CD14-positive monocyte (primary cell): ENCODE results near the gene PIGR. TPM values are rescaled to one million over a fixed set of nuclear protein-coding genes. Genes with fewer than 3 reads are reported as not detected.
A peak's percentile ranks its signal among the peaks of the same experiment; 100 is the strongest.

Experiments
- DNase-seq, 3 donors: peaks; one replicate each; pipeline ENCODE4 v3.0.0-alpha.2; 2011 to 2022
- H2AFZ ChIP-seq: 2 replicates; pipeline ENCODE4 v1.6.0; 2012; ENCODE audit warnings: mild to moderate bottlenecking, low read depth, low read length, inconsistent platforms; ENCODE audit not compliant: insufficient read depth, poor library complexity, severe bottlenecking
- H3K27ac ChIP-seq, 2 donors: 1 replicate in 1 of 2; 2 replicates in 1 of 2; pipeline ENCODE4 v1.5.1; 2012 to 2013; ENCODE audit warnings: low read length in 2 of 2, control low read depth in 1 of 2, inconsistent platforms in 1 of 2, low read depth in 1 of 2, mild to moderate bottlenecking in 1 of 2
- H3K27me3 ChIP-seq, 2 donors: one replicate each; pipeline versions ENCODE4 v1.6.0 to v1.6.1; 2011 to 2013; ENCODE audit warnings: low read length in 2 of 2; ENCODE audit not compliant: control insufficient read depth in 2 of 2, insufficient read depth in 2 of 2
- H3K36me3 ChIP-seq, 2 donors: replicated peaks in 1 of 2; 1 replicate in 1 of 2; 2 replicates in 1 of 2; pipeline versions ENCODE4 v1.5.1 to v1.6.1; 2012 to 2013; ENCODE audit warnings: low read length in 2 of 2, control low read depth in 1 of 2, inconsistent platforms in 1 of 2, mild to moderate bottlenecking in 1 of 2; ENCODE audit not compliant: insufficient read depth in 2 of 2, control insufficient read depth in 1 of 2
- H3K4me1 ChIP-seq, 2 donors: 1 replicate in 1 of 2; 2 replicates in 1 of 2; pipeline versions ENCODE4 v1.5.1 to v1.6.1; 2012 to 2013; ENCODE audit warnings: low read length in 2 of 2, control low read depth in 1 of 2, inconsistent platforms in 1 of 2, mild to moderate bottlenecking in 1 of 2, moderate library complexity in 1 of 2; ENCODE audit not compliant: insufficient read depth in 2 of 2, control insufficient read depth in 1 of 2
- H3K4me2 ChIP-seq: replicated peaks from 2 replicates; pipeline ENCODE3; 2012; ENCODE audit warnings: low read length, moderate library complexity, mild to moderate bottlenecking; ENCODE audit not compliant: poor library complexity, severe bottlenecking; ENCODE audit errors: extremely low read depth
- H3K4me3 ChIP-seq, 3 experiments: fragments of 200-600 bp in 1 of 3; sonication (generic) in 1 of 3; replicated peaks in 1 of 3; 1 replicate in 2 of 3; 2 replicates in 1 of 3; pipeline ENCODE4 v1.5.1; 2011 to 2013; ENCODE audit warnings: low read length in 3 of 3, mild to moderate bottlenecking in 3 of 3, control low read depth in 2 of 3, low read depth in 2 of 3, inconsistent platforms in 1 of 3, moderate library complexity in 1 of 3
- H3K79me2 ChIP-seq: 2 replicates; pipeline ENCODE4 v1.6.0; 2012; ENCODE audit warnings: mild to moderate bottlenecking, control low read depth, inconsistent platforms, low read length, moderate library complexity; ENCODE audit not compliant: insufficient read depth
- H3K9ac ChIP-seq: 2 replicates; pipeline ENCODE4 v1.6.0; 2017; ENCODE audit warnings: low read length, mild to moderate bottlenecking; ENCODE audit not compliant: insufficient read depth, poor library complexity, severe bottlenecking
- H3K9me3 ChIP-seq, 2 donors: replicated peaks in 1 of 2; 1 replicate in 1 of 2; 2 replicates in 1 of 2; pipeline versions ENCODE4 v1.5.1 to v1.6.1; 2012 to 2013; ENCODE audit warnings: low read length in 2 of 2, control low read depth in 1 of 2; ENCODE audit not compliant: control insufficient read depth in 1 of 2, insufficient read depth in 1 of 2
- H4K20me1 ChIP-seq: 2 replicates; pipeline ENCODE4 v1.6.0; 2012; ENCODE audit warnings: mild to moderate bottlenecking, low read length, control low read depth, moderate library complexity; ENCODE audit not compliant: insufficient read depth
- H3K27ac Mint-ChIP-seq, 7 donors: one replicate each; pipeline ENCODE4 v1.8.0; 2020; ENCODE audit warnings: mild to moderate bottlenecking in 7 of 7, mixed read lengths in 7 of 7, moderate library complexity in 6 of 7, inconsistent platforms in 2 of 7
- H3K27me3 Mint-ChIP-seq, 3 donors: one replicate each; pipeline ENCODE4 v1.8.0; 2021 to 2022; ENCODE audit warnings: low read depth in 3 of 3, mild to moderate bottlenecking in 3 of 3, mixed read lengths in 3 of 3, moderate library complexity in 3 of 3, inconsistent platforms in 1 of 3
- H3K36me3 Mint-ChIP-seq, 2 donors: one replicate each; pipeline ENCODE4 v1.8.0; 2020; ENCODE audit warnings: mixed read lengths in 2 of 2, inconsistent platforms in 1 of 2, mild to moderate bottlenecking in 1 of 2
- H3K4me1 Mint-ChIP-seq: one replicate; pipeline ENCODE4 v1.8.0; 2020; ENCODE audit warnings: mild to moderate bottlenecking, mixed read lengths
- H3K4me3 Mint-ChIP-seq, 2 donors: one replicate each; pipeline ENCODE4 v1.8.0; 2020; ENCODE audit warnings: mild to moderate bottlenecking in 2 of 2, mixed read lengths in 2 of 2, moderate library complexity in 1 of 2
- H3K9me3 Mint-ChIP-seq, 7 donors: one replicate each; pipeline ENCODE4 v1.8.0; 2020 to 2022; ENCODE audit warnings: mixed read lengths in 7 of 7, mild to moderate bottlenecking in 6 of 7, moderate library complexity in 6 of 7, inconsistent platforms in 2 of 7
- CTCF ChIP-seq: fragments of 200-600 bp; IDR thresholded peaks from one replicate; pipeline ENCODE4 v1.8.0; 2022; ENCODE audit warnings: antibody characterized with exemption, mild to moderate bottlenecking
- WGBS: methylation state at CpG from one replicate; pipeline ENCODE4 v1.1.5; 2013; ENCODE audit warnings: missing lambda C conversion rate; ENCODE audit not compliant: insufficient coverage; 5-methylcytosine and 5-hydroxymethylcytosine counted together
- intact Hi-C, 2 donors: fragments of 100-400 bp; cut with micrococcal nuclease; formaldehyde crosslinking; loops; one replicate each; pipeline versions ENCODE4 v1.15.0 to v1.15.1; 2023
- polyA plus RNA-seq, 3 donors: library from polyadenylated mRNA; depleted of rRNA in 1 of 3; unstranded in 2 of 3; stranded (reverse) in 1 of 3; fragments of 300-500 nt in 2 of 3; fragments of >200 nt in 1 of 3; fragmentation: Illumina TruSeq in 2 of 3; gene quantifications; 1 replicate in 2 of 3; 2 replicates in 1 of 3; pipeline ENCODE4 v1.2.3, GENCODE V29; 2012 to 2021

PIGR gene
- polyA plus RNA-seq, 3 donors = 0.01 TPM; not detected in 2

GRCh38 chr1:206911064-206911663 is 35.1 kb downstream of the PIGR start:
- WGBS = no CpG with 5 or more reads among the region's 1 CpG
- intact Hi-C loops = loop anchor here (5.0 to 10.0 kb wide), 4 partner anchors 44 to 276 kb away; partner anchors contain the start of genes DYRK3 (in 2 of the 2), IL20 (in 2 of the 2) and FCAMR (in 1 of the 2)
- peaks cover 30 to 43% of the 10 kb centered on the region in 2 donors for H3K27me3 ChIP-seq
- Mint-ChIP-seq H3K36me3 (peaks cover 0 to 12% of the 10 kb centered on the region in 2 donors), H3K27me3 (peaks cover 34 to 55% (median 40%) of the 10 kb centered on the region in 3 donors), H3K27ac (no peak overlapping the region), H3K9me3 (peaks cover 0 to 19% (median 2%) of the 10 kb centered on the region in 7 donors), H3K4me1 (peaks cover 23% of the 10 kb centered on the region), H3K4me3 (peak overlapping the region in 1 of 2 donors; percentile 67)
- no peak overlapping the region for H2AFZ ChIP-seq
- no peak overlapping the region for H3K4me2 ChIP-seq
- no peaks in the 10 kb centered on the region for H3K79me2 ChIP-seq
- TF ChIP-seq CTCF = peak; percentile 95
- no peak overlapping the region for H3K27ac ChIP-seq
- H3K4me1 ChIP-seq = peaks cover 10 to 11% of the 10 kb centered on the region in 2 donors
- no peaks in the 10 kb centered on the region for H3K36me3 ChIP-seq
- H4K20me1 ChIP-seq = no peaks in the 10 kb centered on the region
- peak; percentile 56 to 73 (median 62) for DNase-seq
- no peak overlapping the region for H3K9ac ChIP-seq
- no peaks in the 10 kb centered on the region for H3K9me3 ChIP-seq
- no peak overlapping the region for H3K4me3 ChIP-seq

- 53% methylated on average over 11 of the region's 14 CpGs for WGBS
- Mint-ChIP-seq H3K27ac (no peak overlapping the region), H3K4me1 (peaks cover 28% of the 10 kb centered on the region)
These were observed 36.4 kb downstream of the PIGR start for GRCh38 chr1:206909883-206910318.

More at GRCh38 chr1:206909883-206910318, 36.4 kb downstream of the PIGR start:
- Histone ChIP-seq H3K9me3 (no peaks in the 10 kb centered on the region), H4K20me1 (no peaks in the 10 kb centered on the region), H3K27ac (no peak overlapping the region), H3K4me3 (peak overlapping the region in 1 of 3 experiments; percentile 49), H3K27me3 (peaks cover 30 to 43% of the 10 kb centered on the region in 2 donors), H3K36me3 (no peaks in the 10 kb centered on the region), H3K9ac (no peak overlapping the region), H2AFZ (peak overlapping the region; percentile 37), H3K4me1 (peaks cover 10 to 19% of the 10 kb centered on the region in 2 donors), H3K4me2 (peak overlapping the region; percentile 68), H3K79me2 (no peaks in the 10 kb centered on the region)
- peak overlapping the region; percentile 58 to 67 for H3K4me3 Mint-ChIP-seq
- peaks cover 0 to 13% of the 10 kb centered on the region in 2 donors for H3K36me3 Mint-ChIP-seq
- no peak for DNase-seq
- no peak for TF ChIP-seq CTCF
- intact Hi-C loops = loop anchor here (5.0 to 10.0 kb wide), 4 partner anchors 43 to 275 kb away; partner anchors contain the start of genes DYRK3 (in 2 of the 2), IL20 (in 2 of the 2) and FCAMR (in 1 of the 2)
- peaks cover 0 to 19% (median 2%) of the 10 kb centered on the region in 7 donors for H3K9me3 Mint-ChIP-seq
- peaks cover 36 to 58% (median 37%) of the 10 kb centered on the region in 3 donors for H3K27me3 Mint-ChIP-seq
